Fibroblast of lung (primary cell): Measurements from ENCODE around the gene KRT85. TPM values are rescaled to one million over a fixed set of nuclear protein-coding genes. Genes with fewer than 3 reads are reported as not detected.

Source experiments
- DNase-seq, 2 donors: peaks; one replicate each; pipeline versions ENCODE4 v3.0.0 to v3.0.0-alpha.2; 2010; ENCODE audit warnings: low read depth in 2 of 2
- H2AFZ ChIP-seq: 2 replicates; pipeline ENCODE4 v1.5.1; 2012; ENCODE audit warnings: low read length, control low read depth, inconsistent platforms
- H3K27ac ChIP-seq: 2 replicates; pipeline ENCODE4 v1.5.1; 2011; ENCODE audit warnings: low read length, control low read depth; ENCODE audit not compliant: insufficient read depth
- H3K27me3 ChIP-seq: 2 replicates; pipeline ENCODE4 v1.5.1; 2011; ENCODE audit warnings: mild to moderate bottlenecking, low read length; ENCODE audit not compliant: control insufficient read depth, insufficient read depth
- H3K36me3 ChIP-seq: 2 replicates; pipeline ENCODE4 v1.5.1; 2011; ENCODE audit warnings: low read length; ENCODE audit not compliant: control insufficient read depth, insufficient read depth
- H3K4me1 ChIP-seq: 2 replicates; pipeline ENCODE4 v1.5.1; 2011; ENCODE audit warnings: low read length; ENCODE audit not compliant: control insufficient read depth, insufficient read depth; ENCODE audit errors: extremely low read depth
- H3K4me2 ChIP-seq: 2 replicates; pipeline ENCODE4 v1.5.1; 2011; ENCODE audit warnings: low read length, control low read depth; ENCODE audit not compliant: insufficient read depth; ENCODE audit errors: extremely low read depth
- H3K4me3 ChIP-seq, 4 experiments: fragments of 200-600 bp in 1 of 4; sonication (generic) in 1 of 4; replicated peaks in 1 of 4; 2 replicates each; pipeline ENCODE4 v1.5.1; 2011 to 2016; ENCODE audit warnings: low read length in 4 of 4, low read depth in 3 of 4, mild to moderate bottlenecking in 3 of 4, control low read depth in 2 of 4, inconsistent platforms in 1 of 4, mixed read lengths in 1 of 4; ENCODE audit not compliant: insufficient read depth in 1 of 4; ENCODE audit errors: control extremely low read depth in 1 of 4
- H3K79me2 ChIP-seq: 2 replicates; pipeline ENCODE4 v1.5.1; 2012; ENCODE audit warnings: mild to moderate bottlenecking, low read length, inconsistent platforms; ENCODE audit not compliant: control insufficient read depth, insufficient read depth
- H3K9ac ChIP-seq: 2 replicates; pipeline ENCODE4 v1.5.1; 2011; ENCODE audit warnings: mild to moderate bottlenecking, low read length, control low read depth; ENCODE audit not compliant: insufficient read depth
- H3K9me3 ChIP-seq: 2 replicates; pipeline ENCODE4 v1.5.1; 2012; ENCODE audit warnings: low read depth, low read length; ENCODE audit not compliant: control insufficient read depth, insufficient read depth
- H4K20me1 ChIP-seq: 2 replicates; pipeline ENCODE4 v1.5.1; 2011; ENCODE audit warnings: low read length; ENCODE audit not compliant: control insufficient read depth, insufficient read depth; ENCODE audit errors: extremely low read depth
- EZH2 ChIP-seq: IDR thresholded peaks from 2 replicates; pipeline ENCODE4 v1.5.1; 2012; ENCODE audit warnings: low read length, control low read depth, mild to moderate bottlenecking; ENCODE audit errors: missing control alignments
- polyA plus RNA-seq, 2 donors: library from polyadenylated mRNA; depleted of rRNA in 1 of 2; stranded (reverse) in 1 of 2; unstranded in 1 of 2; fragments of >200 nt; gene quantifications; 2 replicates each; pipeline ENCODE4 v1.2.1, GENCODE V29; 2011 to 2012; ENCODE audit warnings: missing spikeins in 1 of 2
- total RNA-seq: library from RNA; depleted of rRNA; stranded (reverse); fragments of >200 nt; gene quantifications from 2 replicates; pipeline ENCODE4 v1.2.1, GENCODE V29; 2014
- TF ChIP-seq, protein P1 (sequence below), 2 donors: IDR thresholded peaks in 1 of 2; conservative IDR thresholded peaks in 1 of 2; 1 replicate in 1 of 2; 2 replicates in 1 of 2; pipeline ENCODE4 v1.5.1; 2011 to 2012; ENCODE audit warnings: low read length in 2 of 2, control low read depth in 1 of 2, inconsistent platforms in 1 of 2, low read depth in 1 of 2, mild to moderate bottlenecking in 1 of 2

The KRT85 gene
- total and polyA plus RNA-seq, 2 donors (not counting 1 experiment from before 2014, with no cell fraction given) = not detected

DNA sequence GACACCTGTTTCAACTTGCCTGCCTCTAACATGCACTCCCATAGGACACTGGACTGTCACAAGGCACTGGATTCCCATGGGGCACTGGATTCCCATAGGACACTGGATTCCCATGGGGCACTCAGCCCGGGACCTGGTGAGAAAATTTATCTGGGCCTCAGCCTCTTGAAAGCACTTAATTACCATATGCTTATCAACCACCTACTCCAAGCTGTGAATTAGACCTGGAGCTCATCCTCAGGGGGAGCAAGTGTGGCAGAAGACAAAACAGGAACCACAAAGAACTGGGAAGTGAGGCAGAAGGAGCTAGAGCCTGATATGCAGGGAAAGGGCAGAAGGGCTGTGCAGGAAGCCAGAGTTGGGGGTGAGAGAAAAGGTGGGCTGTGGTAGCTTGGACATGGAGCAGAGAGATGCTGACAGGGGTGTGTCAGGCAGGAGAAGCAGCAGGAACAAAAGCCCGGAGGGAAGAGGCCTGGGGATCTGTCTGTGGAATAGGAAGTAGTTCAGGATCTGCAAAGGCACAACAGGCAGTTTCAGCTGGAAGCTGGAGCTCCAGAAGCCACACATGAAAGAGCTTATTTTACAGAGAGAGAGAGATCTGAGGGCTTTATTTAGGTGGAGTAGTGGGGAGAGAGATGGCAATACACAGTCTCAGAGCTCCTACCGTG, 35.7 kb upstream of the KRT85 start:
- Histone ChIP-seq H3K27me3 (peaks cover 7% of the 10 kb centered on the region), H3K36me3 (no peaks in the 10 kb centered on the region), H3K27ac (no peak overlapping the region), H3K4me2 (no peak overlapping the region), H3K9me3 (no peaks in the 10 kb centered on the region), H2AFZ (no peak overlapping the region), H3K79me2 (no peaks in the 10 kb centered on the region), H3K4me3 (no peak overlapping the region), H3K9ac (no peak overlapping the region), H3K4me1 (no peaks in the 10 kb centered on the region), H4K20me1 (no peaks in the 10 kb centered on the region)
- TF ChIP-seq, protein P1, sequence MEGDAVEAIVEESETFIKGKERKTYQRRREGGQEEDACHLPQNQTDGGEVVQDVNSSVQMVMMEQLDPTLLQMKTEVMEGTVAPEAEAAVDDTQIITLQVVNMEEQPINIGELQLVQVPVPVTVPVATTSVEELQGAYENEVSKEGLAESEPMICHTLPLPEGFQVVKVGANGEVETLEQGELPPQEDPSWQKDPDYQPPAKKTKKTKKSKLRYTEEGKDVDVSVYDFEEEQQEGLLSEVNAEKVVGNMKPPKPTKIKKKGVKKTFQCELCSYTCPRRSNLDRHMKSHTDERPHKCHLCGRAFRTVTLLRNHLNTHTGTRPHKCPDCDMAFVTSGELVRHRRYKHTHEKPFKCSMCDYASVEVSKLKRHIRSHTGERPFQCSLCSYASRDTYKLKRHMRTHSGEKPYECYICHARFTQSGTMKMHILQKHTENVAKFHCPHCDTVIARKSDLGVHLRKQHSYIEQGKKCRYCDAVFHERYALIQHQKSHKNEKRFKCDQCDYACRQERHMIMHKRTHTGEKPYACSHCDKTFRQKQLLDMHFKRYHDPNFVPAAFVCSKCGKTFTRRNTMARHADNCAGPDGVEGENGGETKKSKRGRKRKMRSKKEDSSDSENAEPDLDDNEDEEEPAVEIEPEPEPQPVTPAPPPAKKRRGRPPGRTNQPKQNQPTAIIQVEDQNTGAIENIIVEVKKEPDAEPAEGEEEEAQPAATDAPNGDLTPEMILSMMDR (conservative IDR thresholded peaks at IDR 0.05 in 1 of 2, IDR thresholded peaks at IDR 0.05 in 1 of 2; ENCODE audit: low read depth in 1 of 2, low read length in 2 of 2) = no peak
- TF ChIP-seq EZH2 = no peak
- DNase-seq = no peak

DNA sequence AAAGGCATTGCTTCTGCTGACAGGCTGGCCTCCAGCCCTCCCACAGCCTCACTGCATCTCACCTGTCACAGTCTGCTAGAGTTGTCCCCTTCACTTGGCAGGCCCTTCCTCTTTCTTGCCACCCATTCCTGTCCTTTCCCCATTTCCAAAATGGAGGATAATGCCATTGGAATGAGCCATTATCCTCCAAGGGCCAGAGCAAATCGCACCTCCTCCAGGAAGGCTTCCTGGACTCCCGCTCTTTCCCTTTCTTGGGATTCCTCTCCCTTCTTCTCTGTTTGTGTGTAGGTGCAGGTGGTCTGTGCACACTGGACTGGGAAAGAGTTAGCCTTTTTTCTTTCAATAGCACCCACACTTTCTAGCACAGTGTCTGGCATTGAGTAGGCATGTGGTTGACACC, 35.1 kb upstream of the KRT85 start:
- Histone ChIP-seq H3K9ac (no peak overlapping the region), H3K27ac (no peak overlapping the region), H4K20me1 (no peaks in the 10 kb centered on the region), H3K4me1 (no peaks in the 10 kb centered on the region), H3K36me3 (no peaks in the 10 kb centered on the region), H3K9me3 (no peaks in the 10 kb centered on the region), H3K4me2 (no peak overlapping the region), H3K79me2 (no peaks in the 10 kb centered on the region), H3K27me3 (peaks cover 7% of the 10 kb centered on the region), H3K4me3 (no peak overlapping the region), H2AFZ (no peak overlapping the region)
- DNase-seq = no peak
- TF ChIP-seq EZH2 = no peak
- TF ChIP-seq, protein P1 (conservative IDR thresholded peaks at IDR 0.05 in 1 of 2, IDR thresholded peaks at IDR 0.05 in 1 of 2; ENCODE audit: low read depth in 1 of 2, low read length in 2 of 2) = no peak

DNA sequence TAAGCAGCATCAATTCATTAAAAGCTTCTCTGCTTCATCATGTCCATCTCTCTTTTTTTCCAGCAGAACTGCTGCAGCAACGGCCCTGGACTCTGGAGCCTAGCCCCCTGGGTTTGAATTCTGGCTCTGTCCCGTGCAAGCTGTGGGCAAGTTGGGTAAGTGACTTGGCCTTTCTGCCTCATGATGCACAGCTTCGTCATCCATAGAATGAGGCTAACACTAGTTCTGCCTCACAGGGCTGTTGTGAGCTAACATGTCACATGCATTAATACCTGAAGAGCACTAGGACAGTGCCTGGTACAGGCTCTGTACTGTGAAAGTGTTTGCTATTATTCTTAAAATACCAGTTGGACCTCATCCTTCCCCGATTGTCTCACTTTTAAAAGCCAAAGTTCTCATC, 34.6 kb upstream of the KRT85 start:
- H3K36me3 ChIP-seq = no peaks in the 10 kb centered on the region
- no peak overlapping the region for H2AFZ ChIP-seq
- H4K20me1 ChIP-seq = no peaks in the 10 kb centered on the region
- H3K9ac ChIP-seq = no peak overlapping the region
- no peak overlapping the region for H3K4me2 ChIP-seq
- no peak overlapping the region for H3K27ac ChIP-seq
- no peaks in the 10 kb centered on the region for H3K9me3 ChIP-seq
- H3K4me1 ChIP-seq = no peaks in the 10 kb centered on the region
- H3K4me3 ChIP-seq = no peak overlapping the region
- DNase-seq = no peak
- TF ChIP-seq, protein P1 (conservative IDR thresholded peaks at IDR 0.05 in 1 of 2, IDR thresholded peaks at IDR 0.05 in 1 of 2; ENCODE audit: low read depth in 1 of 2, low read length in 2 of 2) = no peak
- TF ChIP-seq EZH2 = no peak
- H3K27me3 ChIP-seq = peaks cover 7% of the 10 kb centered on the region
- no peaks in the 10 kb centered on the region for H3K79me2 ChIP-seq
